ENCODE data around the gene TMC7. TPM values are rescaled to one million over a fixed set of nuclear protein-coding genes. Genes with fewer than 3 reads are reported as not detected.

Gene TMC7
- total RNA-seq, 1 donor from 2014 or later, result 6.7 TPM

DNA sequence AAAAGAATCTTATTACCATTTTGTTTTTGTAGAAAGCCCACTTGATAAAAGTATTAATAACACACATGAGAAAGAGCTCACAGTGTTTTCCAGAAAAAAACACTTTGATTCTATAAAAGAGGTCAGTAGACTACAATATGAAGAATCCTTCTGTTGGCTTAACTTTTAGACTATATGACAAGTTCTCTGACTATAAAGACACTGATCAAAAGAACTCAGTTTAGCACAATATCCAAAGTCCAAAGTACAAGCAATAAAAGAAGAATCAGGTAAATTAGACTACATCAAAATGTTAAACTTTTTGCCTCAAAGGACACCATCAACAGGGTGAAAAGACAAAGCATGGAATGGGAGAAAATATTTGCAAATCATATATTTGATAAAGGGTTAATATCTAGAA is 46.3 kb upstream of the TMC7 start:
- Histone ChIP-seq H3K4me2 (ENCODE audit: low read length) (no peak overlapping the region), H3K4me1 (ENCODE audit: insufficient read depth, low read length) (no peaks in the 10 kb centered on the region), H3K36me3 (ENCODE audit: insufficient read depth, low read length) (no peaks in the 10 kb centered on the region), H2AFZ (ENCODE audit: low read depth, low read length) (no peak overlapping the region), H3K27me3 (ENCODE audit: insufficient read depth, low read length) (no peaks in the 10 kb centered on the region), H3K27ac (ENCODE audit: low read depth, low read length) (no peak overlapping the region), H3K4me3 (ENCODE audit: insufficient read depth, low read depth, low read length) (no peak overlapping the region), H3K9ac (ENCODE audit: low read length) (no peak overlapping the region), H3K9me3 (ENCODE audit: insufficient read depth, low read depth, low read length) (no peaks in the 10 kb centered on the region), H3K79me2 (ENCODE audit: insufficient read depth, low read length) (no peaks in the 10 kb centered on the region), H4K20me1 (ENCODE audit: insufficient read depth, low read length) (no peaks in the 10 kb centered on the region)
- Mint-ChIP-seq H3K9me3 (ENCODE audit: unreplicated experiment) (peaks cover 3% of the 10 kb centered on the region), H3K27ac (ENCODE audit: unreplicated experiment) (no peak overlapping the region), H3K36me3 (ENCODE audit: low read depth, unreplicated experiment) (no peaks in the 10 kb centered on the region), H3K4me1 (ENCODE audit: low read depth, unreplicated experiment) (peaks cover 3% of the 10 kb centered on the region), H3K27me3 (ENCODE audit: low read depth, unreplicated experiment) (peaks cover 5% of the 10 kb centered on the region), H3K4me3 (ENCODE audit: unreplicated experiment) (no peak overlapping the region)
- DNase-seq (ENCODE audit: low read depth), result no peak
- no peak for TF ChIP-seq EZH2 (IDR thresholded peaks at IDR 0.05; ENCODE audit: insufficient read depth, low read length)
- TF ChIP-seq, protein P1, sequence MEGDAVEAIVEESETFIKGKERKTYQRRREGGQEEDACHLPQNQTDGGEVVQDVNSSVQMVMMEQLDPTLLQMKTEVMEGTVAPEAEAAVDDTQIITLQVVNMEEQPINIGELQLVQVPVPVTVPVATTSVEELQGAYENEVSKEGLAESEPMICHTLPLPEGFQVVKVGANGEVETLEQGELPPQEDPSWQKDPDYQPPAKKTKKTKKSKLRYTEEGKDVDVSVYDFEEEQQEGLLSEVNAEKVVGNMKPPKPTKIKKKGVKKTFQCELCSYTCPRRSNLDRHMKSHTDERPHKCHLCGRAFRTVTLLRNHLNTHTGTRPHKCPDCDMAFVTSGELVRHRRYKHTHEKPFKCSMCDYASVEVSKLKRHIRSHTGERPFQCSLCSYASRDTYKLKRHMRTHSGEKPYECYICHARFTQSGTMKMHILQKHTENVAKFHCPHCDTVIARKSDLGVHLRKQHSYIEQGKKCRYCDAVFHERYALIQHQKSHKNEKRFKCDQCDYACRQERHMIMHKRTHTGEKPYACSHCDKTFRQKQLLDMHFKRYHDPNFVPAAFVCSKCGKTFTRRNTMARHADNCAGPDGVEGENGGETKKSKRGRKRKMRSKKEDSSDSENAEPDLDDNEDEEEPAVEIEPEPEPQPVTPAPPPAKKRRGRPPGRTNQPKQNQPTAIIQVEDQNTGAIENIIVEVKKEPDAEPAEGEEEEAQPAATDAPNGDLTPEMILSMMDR (IDR thresholded peaks at IDR 0.05; ENCODE audit: insufficient read depth, low read depth, low read length), result no peak
- FAIRE-seq, result no peak

DNA sequence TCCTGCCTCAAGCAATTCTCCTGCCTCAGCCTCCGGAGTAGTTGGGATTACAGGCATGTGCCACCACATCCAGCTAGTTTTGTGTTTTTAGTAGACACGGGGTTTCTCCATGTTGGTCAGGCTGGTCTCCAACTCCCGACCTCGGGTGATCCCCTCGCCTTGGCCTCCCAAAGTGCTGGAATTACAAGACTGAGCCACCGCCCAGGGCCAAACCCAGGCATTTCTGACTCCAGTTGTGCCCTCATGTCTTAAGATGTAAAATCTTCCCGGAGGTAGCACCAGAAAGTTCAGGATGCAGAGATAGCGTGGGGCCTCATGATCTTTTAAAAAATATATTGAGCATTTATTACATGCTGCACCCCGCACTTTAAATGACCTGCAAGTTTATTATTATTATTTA is 44.7 kb upstream of the TMC7 start:
- no peaks in the 10 kb centered on the region for H3K36me3 Mint-ChIP-seq (ENCODE audit: low read depth, unreplicated experiment)
- no peaks in the 10 kb centered on the region for H3K9me3 Mint-ChIP-seq (ENCODE audit: unreplicated experiment)
- H3K36me3 ChIP-seq (ENCODE audit: insufficient read depth, low read length), result no peaks in the 10 kb centered on the region
- H3K4me3 ChIP-seq (ENCODE audit: insufficient read depth, low read depth, low read length), result no peak overlapping the region
- H3K4me2 ChIP-seq (ENCODE audit: low read length), result no peak overlapping the region
- FAIRE-seq, result no peak
- no peak overlapping the region for H3K27ac Mint-ChIP-seq (ENCODE audit: unreplicated experiment)
- peaks cover 5% of the 10 kb centered on the region for H3K27me3 Mint-ChIP-seq (ENCODE audit: low read depth, unreplicated experiment)
- no peak for TF ChIP-seq EZH2 (IDR thresholded peaks at IDR 0.05; ENCODE audit: insufficient read depth, low read length)
- TF ChIP-seq, protein P1 (IDR thresholded peaks at IDR 0.05; ENCODE audit: insufficient read depth, low read depth, low read length), result no peak
- no peak overlapping the region for H3K4me3 Mint-ChIP-seq (ENCODE audit: unreplicated experiment)
- H2AFZ ChIP-seq (ENCODE audit: low read depth, low read length), result no peak overlapping the region
- no peaks in the 10 kb centered on the region for H3K4me1 ChIP-seq (ENCODE audit: insufficient read depth, low read length)
- H3K79me2 ChIP-seq (ENCODE audit: insufficient read depth, low read length), result no peaks in the 10 kb centered on the region
- no peaks in the 10 kb centered on the region for H3K4me1 Mint-ChIP-seq (ENCODE audit: low read depth, unreplicated experiment)
- no peaks in the 10 kb centered on the region for H3K9me3 ChIP-seq (ENCODE audit: insufficient read depth, low read depth, low read length)
- H3K27ac ChIP-seq (ENCODE audit: low read depth, low read length), result no peak overlapping the region
- no peaks in the 10 kb centered on the region for H3K27me3 ChIP-seq (ENCODE audit: insufficient read depth, low read length)
- H4K20me1 ChIP-seq (ENCODE audit: insufficient read depth, low read length), result no peaks in the 10 kb centered on the region
- no peak for DNase-seq (ENCODE audit: low read depth)
- no peak overlapping the region for H3K9ac ChIP-seq (ENCODE audit: low read length)

DNA sequence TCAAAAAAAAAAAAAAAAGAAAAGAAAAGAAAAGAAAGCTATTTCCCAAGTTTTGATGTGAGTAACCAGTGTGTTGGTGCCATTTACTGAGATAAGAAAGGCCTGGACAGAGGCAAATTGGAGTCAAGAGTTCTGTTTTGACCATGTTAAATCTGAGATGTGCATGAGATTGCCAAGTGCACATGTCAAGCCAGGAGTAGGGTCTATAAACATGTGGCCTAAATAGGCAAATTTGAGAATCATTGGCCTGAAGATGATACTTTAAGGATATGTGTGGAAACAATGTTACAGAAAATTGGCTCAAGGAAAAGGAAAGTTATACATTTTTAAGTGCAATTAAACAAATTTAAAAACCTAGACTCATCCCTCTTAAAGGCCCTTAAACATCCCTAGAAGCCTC is 42.3 kb upstream of the TMC7 start:
- Histone ChIP-seq H3K4me2 (ENCODE audit: low read length) (no peak overlapping the region), H2AFZ (ENCODE audit: low read depth, low read length) (no peak overlapping the region), H3K27me3 (ENCODE audit: insufficient read depth, low read length) (no peaks in the 10 kb centered on the region), H3K36me3 (ENCODE audit: insufficient read depth, low read length) (no peaks in the 10 kb centered on the region), H3K27ac (ENCODE audit: low read depth, low read length) (no peak overlapping the region), H3K9me3 (ENCODE audit: insufficient read depth, low read depth, low read length) (no peaks in the 10 kb centered on the region), H4K20me1 (ENCODE audit: insufficient read depth, low read length) (no peaks in the 10 kb centered on the region), H3K79me2 (ENCODE audit: insufficient read depth, low read length) (no peaks in the 10 kb centered on the region), H3K9ac (ENCODE audit: low read length) (no peak overlapping the region), H3K4me3 (ENCODE audit: insufficient read depth, low read depth, low read length) (no peak overlapping the region), H3K4me1 (ENCODE audit: insufficient read depth, low read length) (no peaks in the 10 kb centered on the region)
- Mint-ChIP-seq H3K9me3 (ENCODE audit: unreplicated experiment) (no peaks in the 10 kb centered on the region), H3K27me3 (ENCODE audit: low read depth, unreplicated experiment) (peaks cover 9% of the 10 kb centered on the region), H3K36me3 (ENCODE audit: low read depth, unreplicated experiment) (no peaks in the 10 kb centered on the region), H3K27ac (ENCODE audit: unreplicated experiment) (no peak overlapping the region), H3K4me3 (ENCODE audit: unreplicated experiment) (no peak overlapping the region), H3K4me1 (ENCODE audit: low read depth, unreplicated experiment) (no peaks in the 10 kb centered on the region)
- TF ChIP-seq EZH2 (IDR thresholded peaks at IDR 0.05; ENCODE audit: insufficient read depth, low read length), result no peak
- TF ChIP-seq, protein P1 (IDR thresholded peaks at IDR 0.05; ENCODE audit: insufficient read depth, low read depth, low read length), result no peak
- DNase-seq (ENCODE audit: low read depth), result no peak
- no peak for FAIRE-seq
